Fibroblast of gingiva (primary cell): ENCODE results near the gene CPB1.

ENCODE experiments used
- DNase-seq: peaks from one replicate; pipeline ENCODE4 v3.0.0-alpha.2; 2011; ENCODE audit warnings: low read depth

The CPB1 gene

GRCh38 chr3:148883163-148883562, 55.6 kb downstream of the CPB1 start:
- DNase-seq: no peak

GRCh38 chr3:148884261-148884660, 56.6 kb downstream of the CPB1 start:
- peak; percentile 29 for DNase-seq

- no peak for DNase-seq
These were observed 62.2 kb downstream of the CPB1 start for GRCh38 chr3:148889828-148890227.

- DNase-seq: no peak
These were observed 68.5 kb downstream of the CPB1 start for GRCh38 chr3:148896062-148896461.

GRCh38 chr3:148901987-148902791, 74.6 kb downstream of the CPB1 start:
- DNase-seq: peak; percentile 70

GRCh38 chr3:148903022-148903442, 75.4 kb downstream of the CPB1 start:
- peak; percentile 67 for DNase-seq

GRCh38 chr3:148903941-148904340, 76.3 kb downstream of the CPB1 start:
- no peak for DNase-seq

GRCh38 chr3:148906667-148907066, 79.1 kb downstream of the CPB1 start:
- no peak for DNase-seq
